ENCODE measurements around the gene FLRT1.

Gene FLRT1

GRCh38 chr11:64065712-64066111 lies 30.0 kb downstream of the FLRT1 start:
- no peak for DNase-seq (ENCODE audit: low read depth in 3 of 3)

- no peak for DNase-seq (ENCODE audit: low read depth in 3 of 3)
Observed at GRCh38 chr11:64067230-64067993, 31.7 kb downstream of the FLRT1 start.

- no peak for DNase-seq (ENCODE audit: low read depth in 3 of 3)
Observed at GRCh38 chr11:64068705-64069400, 33.1 kb downstream of the FLRT1 start.

GRCh38 chr11:64069401-64070313 lies 33.9 kb downstream of the FLRT1 start:
- DNase-seq (ENCODE audit: low read depth in 3 of 3) = no peak

GRCh38 chr11:64070314-64070681 lies 34.6 kb downstream of the FLRT1 start:
- no peak for DNase-seq (ENCODE audit: low read depth in 3 of 3)

- no peak for DNase-seq (ENCODE audit: low read depth in 3 of 3)
Observed at GRCh38 chr11:64071849-64072248, 36.1 kb downstream of the FLRT1 start.

GRCh38 chr11:64072403-64072802 lies 36.7 kb downstream of the FLRT1 start:
- DNase-seq (ENCODE audit: low read depth in 3 of 3) = no peak

- no peak for DNase-seq (ENCODE audit: low read depth in 3 of 3)
Observed at GRCh38 chr11:64072871-64073270, 37.1 kb downstream of the FLRT1 start.

GRCh38 chr11:64073542-64073941 lies 37.8 kb downstream of the FLRT1 start:
- no peak for DNase-seq (ENCODE audit: low read depth in 3 of 3)

GRCh38 chr11:64074239-64074638 lies 38.5 kb downstream of the FLRT1 start:
- no peak for DNase-seq (ENCODE audit: low read depth in 3 of 3)

- DNase-seq (ENCODE audit: low read depth in 3 of 3) = no peak
Observed at GRCh38 chr11:64076758-64077157, 41.0 kb downstream of the FLRT1 start.

GRCh38 chr11:64077607-64078006 lies 41.9 kb downstream of the FLRT1 start:
- no peak for DNase-seq (ENCODE audit: low read depth in 3 of 3)

- no peak for DNase-seq (ENCODE audit: low read depth in 3 of 3)
Observed at GRCh38 chr11:64078284-64078683, 42.6 kb downstream of the FLRT1 start.

GRCh38 chr11:64078905-64079304 lies 43.2 kb downstream of the FLRT1 start:
- no peak for DNase-seq (ENCODE audit: low read depth in 3 of 3)

GRCh38 chr11:64080390-64080789 lies 44.7 kb downstream of the FLRT1 start:
- DNase-seq (ENCODE audit: low read depth in 3 of 3) = no peak

GRCh38 chr11:64081745-64082442 lies 46.2 kb downstream of the FLRT1 start:
- DNase-seq (ENCODE audit: low read depth in 3 of 3) = no peak

- no peak for DNase-seq (ENCODE audit: low read depth in 3 of 3)
Observed at GRCh38 chr11:64083398-64084080, 47.8 kb downstream of the FLRT1 start.

- DNase-seq (ENCODE audit: low read depth in 3 of 3) = no peak
Observed at GRCh38 chr11:64084146-64084950, 48.6 kb downstream of the FLRT1 start.

- no peak for DNase-seq (ENCODE audit: low read depth in 3 of 3)
Observed at GRCh38 chr11:64084951-64085710, 49.4 kb downstream of the FLRT1 start.

All from stimulated activated CD4-positive, alpha-beta T cell treated with anti-CD3 and anti-CD28 coated beads, TNF-alpha, amount 100 ng/mL, for 48 hours (primary cell).